ENCODE data around the gene FAT1. TPM values are rescaled to one million over a fixed set of nuclear protein-coding genes. Genes with fewer than 3 reads are reported as not detected.

Gene FAT1
- total and polyA plus RNA-seq, 5 donors from 2014 or later, result 0.10 TPM; not detected in 4

DNA sequence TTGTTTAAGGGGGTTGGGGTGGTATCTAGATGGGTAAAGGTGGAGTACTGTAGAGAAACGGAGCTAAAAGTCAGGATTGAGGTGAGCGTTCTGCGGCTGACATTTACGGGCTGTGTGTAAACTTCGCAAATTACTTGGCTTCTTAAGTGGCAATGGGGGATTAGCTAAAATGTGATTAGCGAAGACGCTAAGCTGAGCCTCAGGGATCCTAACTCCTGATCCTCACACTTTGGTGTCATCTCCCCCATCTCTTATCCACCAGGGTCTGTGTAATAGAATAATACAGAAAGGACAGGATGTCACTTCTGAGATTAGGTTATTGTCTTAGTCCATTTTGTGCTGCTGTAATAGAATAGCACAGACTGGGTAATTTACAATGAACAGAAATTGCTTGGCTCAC lies 10.6 kb upstream of the FAT1 start:
- Mint-ChIP-seq H3K9me3 (peaks cover 0 to 5% (median 2%) of the 10 kb centered on the region in 7 donors), H3K36me3 (no peaks in the 10 kb centered on the region), H3K27ac (no peak overlapping the region), H3K4me1 (no peaks in the 10 kb centered on the region), H3K27me3 (no peaks in the 10 kb centered on the region), H3K4me3 (no peak overlapping the region)
- H3K9me3 ChIP-seq (ENCODE audit: control insufficient read depth in 2 of 2, low read length in 2 of 2), result no peaks in the 10 kb centered on the region
- H3K27ac ChIP-seq (ENCODE audit: insufficient read depth, low read length, poor library complexity, severe bottlenecking), result no peak overlapping the region
- H3K27me3 ChIP-seq (ENCODE audit: control insufficient read depth, insufficient read depth, low read length), result no peaks in the 10 kb centered on the region
- no peak overlapping the region for H3K4me3 ChIP-seq (ENCODE audit: low read depth, low read length)
- no peaks in the 10 kb centered on the region for H3K36me3 ChIP-seq (ENCODE audit: control insufficient read depth, insufficient read depth, low read length)
- ATAC-seq (ENCODE audit: low read depth in 2 of 2) (no peak), DNase-seq (no peak)
- H3K4me1 ChIP-seq (ENCODE audit: control insufficient read depth, insufficient read depth, low read length, poor library complexity, severe bottlenecking), result no peaks in the 10 kb centered on the region

DNA sequence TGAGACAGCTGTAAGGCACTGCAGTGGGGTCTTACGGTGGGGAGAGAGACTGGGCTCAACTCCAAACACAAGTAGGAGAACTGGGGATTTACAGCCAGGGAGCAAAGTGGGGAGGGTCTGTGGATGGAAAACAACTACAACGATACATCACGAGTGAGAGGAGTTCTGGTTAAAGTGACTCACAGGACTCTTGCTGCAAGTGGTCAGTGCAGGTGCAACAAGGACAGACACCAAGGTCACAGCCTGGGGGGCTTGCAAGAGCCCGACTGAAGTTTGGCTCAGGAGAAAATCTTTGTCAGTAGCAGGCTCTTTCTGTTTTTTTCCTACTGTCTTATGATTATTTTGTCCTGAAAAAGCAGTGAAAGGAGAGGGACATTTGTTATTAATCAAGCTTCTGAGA lies 10.1 kb upstream of the FAT1 start:
- Histone ChIP-seq H3K27ac (ENCODE audit: insufficient read depth, low read length, poor library complexity, severe bottlenecking) (no peak overlapping the region), H3K36me3 (ENCODE audit: control insufficient read depth, insufficient read depth, low read length) (no peaks in the 10 kb centered on the region), H3K9me3 (ENCODE audit: control insufficient read depth in 2 of 2, low read length in 2 of 2) (no peaks in the 10 kb centered on the region), H3K4me3 (ENCODE audit: low read depth, low read length) (no peak overlapping the region), H3K27me3 (ENCODE audit: control insufficient read depth, insufficient read depth, low read length) (no peaks in the 10 kb centered on the region), H3K4me1 (ENCODE audit: control insufficient read depth, insufficient read depth, low read length, poor library complexity, severe bottlenecking) (no peaks in the 10 kb centered on the region)
- ATAC-seq (ENCODE audit: low read depth in 2 of 2) (no peak), DNase-seq (no peak)
- Mint-ChIP-seq H3K4me1 (no peaks in the 10 kb centered on the region), H3K27ac (no peak overlapping the region), H3K36me3 (no peaks in the 10 kb centered on the region), H3K9me3 (peaks cover 0 to 5% (median 2%) of the 10 kb centered on the region in 7 donors), H3K27me3 (peaks cover under 1% of the 10 kb centered on the region), H3K4me3 (no peak overlapping the region)

- Histone ChIP-seq H3K27ac (ENCODE audit: insufficient read depth, low read length, poor library complexity, severe bottlenecking) (no peak overlapping the region), H3K4me3 (ENCODE audit: low read depth, low read length) (no peak overlapping the region), H3K9me3 (ENCODE audit: control insufficient read depth in 2 of 2, low read length in 2 of 2) (no peaks in the 10 kb centered on the region), H3K27me3 (ENCODE audit: control insufficient read depth, insufficient read depth, low read length) (no peaks in the 10 kb centered on the region), H3K36me3 (ENCODE audit: control insufficient read depth, insufficient read depth, low read length) (no peaks in the 10 kb centered on the region), H3K4me1 (ENCODE audit: control insufficient read depth, insufficient read depth, low read length, poor library complexity, severe bottlenecking) (no peaks in the 10 kb centered on the region)
- H3K27me3 Mint-ChIP-seq, result peaks cover 29% of the 10 kb centered on the region
- H3K9me3 Mint-ChIP-seq, result peaks cover 0 to 4% (median 0%) of the 10 kb centered on the region in 7 donors
- DNase-seq (no peak), ATAC-seq (ENCODE audit: low read depth in 2 of 2) (no peak)
- H3K27ac Mint-ChIP-seq, result no peak overlapping the region
- H3K4me3 Mint-ChIP-seq, result no peak overlapping the region
- H3K36me3 Mint-ChIP-seq, result no peaks in the 10 kb centered on the region
- H3K4me1 Mint-ChIP-seq, result peaks cover 0 to 7% (median 3%) of the 10 kb centered on the region in 4 donors
These were observed 7.0 kb upstream of the FAT1 start for GRCh38 chr4:186730621-186731020.

DNA sequence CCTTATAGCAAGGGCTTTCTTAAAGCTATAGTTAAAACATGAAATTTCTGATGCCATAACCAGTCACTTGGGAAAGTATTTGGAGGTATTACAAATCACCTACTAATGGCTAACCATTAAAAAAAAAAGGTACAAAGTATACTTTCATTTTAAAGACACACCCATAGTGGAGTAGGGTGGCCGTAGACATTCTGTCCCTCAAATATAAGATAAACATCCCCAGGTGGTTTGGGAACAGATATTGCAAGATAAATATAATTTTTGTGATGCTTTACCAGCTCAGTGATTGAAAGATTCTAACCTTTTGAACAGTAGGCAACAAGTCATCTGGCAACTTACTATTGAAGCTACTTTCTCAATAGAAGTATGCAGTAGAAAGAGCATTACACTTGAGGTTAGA lies 6.2 kb upstream of the FAT1 start:
- H3K9me3 Mint-ChIP-seq, result peaks cover 0 to 4% (median 0%) of the 10 kb centered on the region in 7 donors
- no peaks in the 10 kb centered on the region for H3K4me1 ChIP-seq (ENCODE audit: control insufficient read depth, insufficient read depth, low read length, poor library complexity, severe bottlenecking)
- peaks cover 2% of the 10 kb centered on the region for H3K36me3 Mint-ChIP-seq
- no peak for ATAC-seq (ENCODE audit: low read depth in 2 of 2)
- no peaks in the 10 kb centered on the region for H3K36me3 ChIP-seq (ENCODE audit: control insufficient read depth, insufficient read depth, low read length)
- no peak for DNase-seq
- no peak overlapping the region for H3K27ac ChIP-seq (ENCODE audit: insufficient read depth, low read length, poor library complexity, severe bottlenecking)
- H3K27me3 Mint-ChIP-seq, result peaks cover 36% of the 10 kb centered on the region
- H3K9me3 ChIP-seq (ENCODE audit: control insufficient read depth in 2 of 2, low read length in 2 of 2), result no peaks in the 10 kb centered on the region
- peaks cover 2% of the 10 kb centered on the region for H3K27me3 ChIP-seq (ENCODE audit: control insufficient read depth, insufficient read depth, low read length)
- no peak overlapping the region for H3K4me3 Mint-ChIP-seq
- H3K4me3 ChIP-seq (ENCODE audit: low read depth, low read length), result no peak overlapping the region
- H3K4me1 Mint-ChIP-seq, result peaks cover 0 to 13% (median 8%) of the 10 kb centered on the region in 4 donors
- no peak overlapping the region for H3K27ac Mint-ChIP-seq

- Mint-ChIP-seq H3K36me3 (peaks cover 4% of the 10 kb centered on the region), H3K4me3 (no peak overlapping the region), H3K9me3 (peaks cover 0 to 4% (median 2%) of the 10 kb centered on the region in 7 donors), H3K27ac (no peak overlapping the region), H3K27me3 (peaks cover 40% of the 10 kb centered on the region), H3K4me1 (peaks cover 0 to 17% (median 10%) of the 10 kb centered on the region in 4 donors)
- no peak for ATAC-seq (ENCODE audit: low read depth in 2 of 2)
- H3K9me3 ChIP-seq (ENCODE audit: control insufficient read depth in 2 of 2, low read length in 2 of 2), result no peaks in the 10 kb centered on the region
- no peak for DNase-seq
- no peaks in the 10 kb centered on the region for H3K4me1 ChIP-seq (ENCODE audit: control insufficient read depth, insufficient read depth, low read length, poor library complexity, severe bottlenecking)
- H3K27ac ChIP-seq (ENCODE audit: insufficient read depth, low read length, poor library complexity, severe bottlenecking), result no peak overlapping the region
- no peaks in the 10 kb centered on the region for H3K36me3 ChIP-seq (ENCODE audit: control insufficient read depth, insufficient read depth, low read length)
- H3K4me3 ChIP-seq (ENCODE audit: low read depth, low read length), result no peak overlapping the region
- peaks cover 4% of the 10 kb centered on the region for H3K27me3 ChIP-seq (ENCODE audit: control insufficient read depth, insufficient read depth, low read length)
These were observed 5.1 kb upstream of the FAT1 start for GRCh38 chr4:186728631-186729271.

- Histone ChIP-seq H3K27me3 (ENCODE audit: control insufficient read depth, insufficient read depth, low read length) (peaks cover 4% of the 10 kb centered on the region), H3K4me1 (ENCODE audit: control insufficient read depth, insufficient read depth, low read length, poor library complexity, severe bottlenecking) (no peaks in the 10 kb centered on the region), H3K9me3 (ENCODE audit: control insufficient read depth in 2 of 2, low read length in 2 of 2) (no peaks in the 10 kb centered on the region), H3K36me3 (ENCODE audit: control insufficient read depth, insufficient read depth, low read length) (no peaks in the 10 kb centered on the region), H3K4me3 (ENCODE audit: low read depth, low read length) (no peak overlapping the region), H3K27ac (ENCODE audit: insufficient read depth, low read length, poor library complexity, severe bottlenecking) (no peak overlapping the region)
- ATAC-seq (ENCODE audit: low read depth in 2 of 2) (no peak), DNase-seq (no peak)
- H3K36me3 Mint-ChIP-seq, result peaks cover 4% of the 10 kb centered on the region
- H3K9me3 Mint-ChIP-seq, result peaks cover 0 to 4% (median 2%) of the 10 kb centered on the region in 7 donors
- no peak overlapping the region for H3K27ac Mint-ChIP-seq
- H3K4me1 Mint-ChIP-seq, result peaks cover 0 to 17% (median 10%) of the 10 kb centered on the region in 4 donors
- no peak overlapping the region for H3K4me3 Mint-ChIP-seq
- peaks cover 41% of the 10 kb centered on the region for H3K27me3 Mint-ChIP-seq
These were observed 4.4 kb upstream of the FAT1 start for GRCh38 chr4:186727977-186728519.

- DNase-seq (no peak), ATAC-seq (ENCODE audit: low read depth in 2 of 2) (no peak)
- no peaks in the 10 kb centered on the region for H3K9me3 ChIP-seq (ENCODE audit: control insufficient read depth in 2 of 2, low read length in 2 of 2)
- Mint-ChIP-seq H3K4me3 (peak overlapping the region in 2 of 4 donors; percentile 52 to 72), H3K36me3 (peaks cover 4% of the 10 kb centered on the region), H3K27ac (no peak overlapping the region), H3K27me3 (peaks cover 47% of the 10 kb centered on the region), H3K4me1 (peaks cover 0 to 24% (median 13%) of the 10 kb centered on the region in 4 donors), H3K9me3 (peaks cover 0 to 5% (median 0%) of the 10 kb centered on the region in 7 donors)
- H3K4me3 ChIP-seq (ENCODE audit: low read depth, low read length), result no peak overlapping the region
- no peaks in the 10 kb centered on the region for H3K4me1 ChIP-seq (ENCODE audit: control insufficient read depth, insufficient read depth, low read length, poor library complexity, severe bottlenecking)
- H3K27me3 ChIP-seq (ENCODE audit: control insufficient read depth, insufficient read depth, low read length), result peaks cover 4% of the 10 kb centered on the region
- no peaks in the 10 kb centered on the region for H3K36me3 ChIP-seq (ENCODE audit: control insufficient read depth, insufficient read depth, low read length)
- no peak overlapping the region for H3K27ac ChIP-seq (ENCODE audit: insufficient read depth, low read length, poor library complexity, severe bottlenecking)
These were observed 3.7 kb upstream of the FAT1 start for GRCh38 chr4:186727169-186727976.
